ENCODE measurements around the gene MXRA8. TPM values are rescaled to one million over a fixed set of nuclear protein-coding genes. Genes with fewer than 3 reads are reported as not detected.

The MXRA8 gene
- total and polyA plus RNA-seq, 9 of the 15 experiments (the other 6 are each of a cell fraction or from before 2014, with no cell fraction given): 0.66 to 11.3 (median 6.3) TPM

DNA sequence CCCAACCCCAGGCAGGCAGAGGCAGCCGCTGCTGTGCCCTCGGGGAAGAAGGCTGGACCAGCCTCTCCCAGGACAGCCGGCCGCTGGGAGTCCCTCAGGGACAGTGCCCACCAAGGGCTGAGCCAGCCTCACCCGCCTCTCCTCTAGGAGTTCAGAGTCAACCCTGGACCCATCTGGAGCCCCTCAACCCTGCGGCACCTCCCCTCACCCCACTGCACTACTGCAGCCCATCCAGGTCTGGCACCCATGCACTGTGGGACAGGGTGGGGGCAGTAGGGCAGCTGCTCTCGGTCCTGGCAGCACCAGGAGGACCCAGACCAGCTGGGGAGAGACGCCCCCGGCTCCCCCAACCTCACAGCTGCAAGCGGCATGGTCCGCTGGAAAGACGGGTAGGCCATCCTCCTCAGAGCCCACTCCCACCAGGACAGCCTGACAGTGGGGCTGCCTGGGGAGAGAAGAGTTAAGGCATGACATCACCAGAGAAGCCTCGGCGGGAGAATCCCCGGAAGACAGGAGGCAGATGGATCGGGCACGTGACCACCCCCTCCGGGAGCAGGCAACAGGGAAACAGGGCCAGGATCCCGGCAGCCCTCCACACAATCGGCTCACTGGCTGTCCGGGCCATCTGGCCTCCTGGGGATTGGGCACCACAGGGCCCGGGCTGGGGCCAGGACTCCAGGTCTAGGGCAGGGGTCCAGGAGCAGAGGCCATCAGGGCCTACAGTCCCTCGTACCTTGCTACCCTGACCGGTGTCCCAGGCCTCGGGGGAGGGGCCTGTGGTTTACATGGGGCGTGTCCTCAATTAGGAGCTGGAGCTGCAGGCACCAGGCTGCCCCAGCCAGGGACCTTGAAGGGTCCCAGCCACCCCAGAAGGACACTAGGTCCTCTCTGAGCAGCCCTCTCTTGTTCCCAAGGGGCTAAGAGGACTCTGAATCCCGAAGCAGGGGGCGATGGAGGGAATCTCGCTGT lies 53.7 kb downstream of the MXRA8 start (continued):
- TF ChIP-seq, protein P1, sequence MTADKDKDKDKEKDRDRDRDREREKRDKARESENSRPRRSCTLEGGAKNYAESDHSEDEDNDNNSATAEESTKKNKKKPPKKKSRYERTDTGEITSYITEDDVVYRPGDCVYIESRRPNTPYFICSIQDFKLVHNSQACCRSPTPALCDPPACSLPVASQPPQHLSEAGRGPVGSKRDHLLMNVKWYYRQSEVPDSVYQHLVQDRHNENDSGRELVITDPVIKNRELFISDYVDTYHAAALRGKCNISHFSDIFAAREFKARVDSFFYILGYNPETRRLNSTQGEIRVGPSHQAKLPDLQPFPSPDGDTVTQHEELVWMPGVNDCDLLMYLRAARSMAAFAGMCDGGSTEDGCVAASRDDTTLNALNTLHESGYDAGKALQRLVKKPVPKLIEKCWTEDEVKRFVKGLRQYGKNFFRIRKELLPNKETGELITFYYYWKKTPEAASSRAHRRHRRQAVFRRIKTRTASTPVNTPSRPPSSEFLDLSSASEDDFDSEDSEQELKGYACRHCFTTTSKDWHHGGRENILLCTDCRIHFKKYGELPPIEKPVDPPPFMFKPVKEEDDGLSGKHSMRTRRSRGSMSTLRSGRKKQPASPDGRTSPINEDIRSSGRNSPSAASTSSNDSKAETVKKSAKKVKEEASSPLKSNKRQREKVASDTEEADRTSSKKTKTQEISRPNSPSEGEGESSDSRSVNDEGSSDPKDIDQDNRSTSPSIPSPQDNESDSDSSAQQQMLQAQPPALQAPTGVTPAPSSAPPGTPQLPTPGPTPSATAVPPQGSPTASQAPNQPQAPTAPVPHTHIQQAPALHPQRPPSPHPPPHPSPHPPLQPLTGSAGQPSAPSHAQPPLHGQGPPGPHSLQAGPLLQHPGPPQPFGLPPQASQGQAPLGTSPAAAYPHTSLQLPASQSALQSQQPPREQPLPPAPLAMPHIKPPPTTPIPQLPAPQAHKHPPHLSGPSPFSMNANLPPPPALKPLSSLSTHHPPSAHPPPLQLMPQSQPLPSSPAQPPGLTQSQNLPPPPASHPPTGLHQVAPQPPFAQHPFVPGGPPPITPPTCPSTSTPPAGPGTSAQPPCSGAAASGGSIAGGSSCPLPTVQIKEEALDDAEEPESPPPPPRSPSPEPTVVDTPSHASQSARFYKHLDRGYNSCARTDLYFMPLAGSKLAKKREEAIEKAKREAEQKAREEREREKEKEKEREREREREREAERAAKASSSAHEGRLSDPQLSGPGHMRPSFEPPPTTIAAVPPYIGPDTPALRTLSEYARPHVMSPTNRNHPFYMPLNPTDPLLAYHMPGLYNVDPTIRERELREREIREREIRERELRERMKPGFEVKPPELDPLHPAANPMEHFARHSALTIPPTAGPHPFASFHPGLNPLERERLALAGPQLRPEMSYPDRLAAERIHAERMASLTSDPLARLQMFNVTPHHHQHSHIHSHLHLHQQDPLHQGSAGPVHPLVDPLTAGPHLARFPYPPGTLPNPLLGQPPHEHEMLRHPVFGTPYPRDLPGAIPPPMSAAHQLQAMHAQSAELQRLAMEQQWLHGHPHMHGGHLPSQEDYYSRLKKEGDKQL (CRISPR knock-in tag; IDR thresholded peaks at IDR 0.05; ENCODE audit: borderline replicate concordance): 0 out of 2 replicates have a peak, but pooled peaks have one; percentile 74
- TF ChIP-seq SIX5 (IDR thresholded peaks at IDR 0.05; ENCODE audit: borderline replicate concordance in 1 of 2, insufficient read depth in 1 of 2, low read depth in 1 of 2, low read length in 2 of 2): no peak
- no peak for TF ChIP-seq HCFC1 (IDR thresholded peaks at IDR 0.05; ENCODE audit: low read depth, low read length)
- no peak for TF ChIP-seq U2AF1 (optimal IDR thresholded peaks at IDR 0.05; ENCODE audit: low read depth, low read length)
- TF ChIP-seq CTCFL (IDR thresholded peaks at IDR 0.05; ENCODE audit: borderline replicate concordance, insufficient read depth, low read depth, low read length, poor library complexity, severe bottlenecking): no peak
- TF ChIP-seq CREB1 (IDR thresholded peaks at IDR 0.05): no peak
- TF ChIP-seq CREB1 (CRISPR knock-in tag; IDR thresholded peaks at IDR 0.05): 0 out of 2 replicates have a peak, but pooled peaks have one; percentile 44
- no peak for TF ChIP-seq ZNF699 (CRISPR knock-in tag; IDR thresholded peaks at IDR 0.05; ENCODE audit: insufficient replicate concordance)
- TF ChIP-seq MCM7 (IDR thresholded peaks at IDR 0.05): no peak
- TF ChIP-seq, protein P2, sequence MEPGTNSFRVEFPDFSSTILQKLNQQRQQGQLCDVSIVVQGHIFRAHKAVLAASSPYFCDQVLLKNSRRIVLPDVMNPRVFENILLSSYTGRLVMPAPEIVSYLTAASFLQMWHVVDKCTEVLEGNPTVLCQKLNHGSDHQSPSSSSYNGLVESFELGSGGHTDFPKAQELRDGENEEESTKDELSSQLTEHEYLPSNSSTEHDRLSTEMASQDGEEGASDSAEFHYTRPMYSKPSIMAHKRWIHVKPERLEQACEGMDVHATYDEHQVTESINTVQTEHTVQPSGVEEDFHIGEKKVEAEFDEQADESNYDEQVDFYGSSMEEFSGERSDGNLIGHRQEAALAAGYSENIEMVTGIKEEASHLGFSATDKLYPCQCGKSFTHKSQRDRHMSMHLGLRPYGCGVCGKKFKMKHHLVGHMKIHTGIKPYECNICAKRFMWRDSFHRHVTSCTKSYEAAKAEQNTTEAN (CRISPR knock-in tag; IDR thresholded peaks at IDR 0.05): no peak
- TF ChIP-seq ESRRA (IDR thresholded peaks at IDR 0.05; ENCODE audit: borderline replicate concordance, low read depth): peak; percentile 34; the same call in 1 of the 2 replicates
- TF ChIP-seq ZNF592 (IDR thresholded peaks at IDR 0.05): peak; percentile 79
